GM12864 (cell line): Measurements from ENCODE around the gene RNF182.
"Not testable (repeated sequence)": the region's sequence is repeated elsewhere in the genome, so short reads cannot be mapped to it uniquely, and the experiment has no call there.

Experiments
- DNase-seq: peaks from one replicate; pipeline ENCODE4 v3.0.0-alpha.2; 2011; ENCODE audit warnings: low read depth
- H3K4me3 ChIP-seq: 2 replicates; pipeline ENCODE4 v1.5.1; 2011; ENCODE audit warnings: mild to moderate bottlenecking, low read depth, low read length, control low read depth
- CTCF ChIP-seq: IDR thresholded peaks from 2 replicates; pipeline ENCODE4 v1.5.1; 2011; ENCODE audit warnings: low read depth, mild to moderate bottlenecking, moderate library complexity, low read length, control low read depth, inconsistent platforms; ENCODE audit errors: missing control alignments

Gene RNF182

GRCh38 chr6:13926378-13926777 lies 1.6 kb downstream of the RNF182 start:
- TF ChIP-seq CTCF = no peak
- no peak overlapping the region for H3K4me3 ChIP-seq

GRCh38 chr6:13927203-13927602 lies 2.5 kb downstream of the RNF182 start:
- no peak overlapping the region for H3K4me3 ChIP-seq
- no peak for TF ChIP-seq CTCF
- no peak for DNase-seq

More at GRCh38 chr6:13926378-13926777, 1.6 kb downstream of the RNF182 start:
- no peak for DNase-seq

GRCh38 chr6:13929196-13929595 lies 4.4 kb downstream of the RNF182 start:
- no peak overlapping the region for H3K4me3 ChIP-seq
- TF ChIP-seq CTCF = no peak
- no peak for DNase-seq

- no peak overlapping the region for H3K4me3 ChIP-seq
- TF ChIP-seq CTCF = no peak
- DNase-seq = no peak
Measured at GRCh38 chr6:13931797-13932402, 7.1 kb downstream of the RNF182 start.

GRCh38 chr6:13932785-13933184 lies 8.0 kb downstream of the RNF182 start:
- no peak for TF ChIP-seq CTCF
- H3K4me3 ChIP-seq = no peak overlapping the region
- DNase-seq = no peak

GRCh38 chr6:13934721-13935120 lies 10.0 kb downstream of the RNF182 start:
- DNase-seq = no peak
- no peak for TF ChIP-seq CTCF
- no peak overlapping the region for H3K4me3 ChIP-seq

- no peak for TF ChIP-seq CTCF
- no peak overlapping the region for H3K4me3 ChIP-seq
- DNase-seq = no peak
Measured at GRCh38 chr6:13935190-13935880, 10.6 kb downstream of the RNF182 start.

GRCh38 chr6:13935881-13936261 lies 11.1 kb downstream of the RNF182 start:
- not testable (repeated sequence) for DNase-seq, H3K4me3 ChIP-seq
